Sciatic nerve (tissue), 2 donors: Measurements from ENCODE around the gene DMD. TPM values are rescaled to one million over a fixed set of nuclear protein-coding genes. Genes with fewer than 3 reads are reported as not detected.

Source experiments
- ATAC-seq: fragments of 200-7000 bp; cut with Tn5 transposase; one replicate; pipeline ENCODE4 v1.9.1; 2020; ENCODE audit warnings: mild to moderate bottlenecking, moderate library complexity
- DNase-seq: peaks from one replicate; pipeline ENCODE4 v3.0.0-alpha.2; 2020; ENCODE audit warnings: low spot score
- intact Hi-C: fragments of 100-400 bp; cut with DNase I; formaldehyde crosslinking; loops from one replicate; pipeline ENCODE4 v1.14.2; 2022
- total RNA-seq: library from RNA; stranded (reverse); fragmentation: NEBNext Ultra II Directional; extraction: Animal tissue kit (Norgen Biotek cat#: 25700); gene quantifications from one replicate; pipeline ENCODE4 v1.2.1, GENCODE V29; 2021
- donor health status: DM: no; HTN: no; CAD: no.
- donor health status: DM: no; HTN: no; CAD: no.

Gene DMD
- total RNA-seq, 1 donor from 2014 or later, result 306 TPM

- DNase-seq (no peak), ATAC-seq (no peak)
- intact Hi-C loops, result no loop called here
These were observed 317.6 kb downstream of the DMD start for GRCh38 chrX:32893751-32894150.

GRCh38 chrX:32877592-32877991 lies 333.8 kb downstream of the DMD start:
- intact Hi-C loops, result no loop called here
- ATAC-seq (no peak), DNase-seq (no peak)

- intact Hi-C loops, result no loop called here
- DNase-seq, result no peak
- ATAC-seq, result no peak
These were observed 336.5 kb downstream of the DMD start for GRCh38 chrX:32874839-32875238.

GRCh38 chrX:32873786-32874185 lies 337.6 kb downstream of the DMD start:
- DNase-seq (no peak), ATAC-seq (no peak)
- intact Hi-C loops, result no loop called here

- ATAC-seq, result peak; percentile 38
- intact Hi-C loops, result no loop called here
- DNase-seq, result no peak
These were observed 339.7 kb downstream of the DMD start for GRCh38 chrX:32871636-32872035.

GRCh38 chrX:32868524-32868895 lies 342.8 kb downstream of the DMD start:
- DNase-seq, result no peak
- ATAC-seq, result no peak
- intact Hi-C loops, result no loop called here

GRCh38 chrX:32867781-32868523 lies 343.4 kb downstream of the DMD start:
- no peak for DNase-seq
- no peak for ATAC-seq
- intact Hi-C loops, result no loop called here

GRCh38 chrX:32852203-32852602 lies 359.1 kb downstream of the DMD start:
- no peak for DNase-seq
- no peak for ATAC-seq
- intact Hi-C loops, result no loop called here

GRCh38 chrX:32851556-32851955 lies 359.8 kb downstream of the DMD start:
- DNase-seq (no peak), ATAC-seq (no peak)
- intact Hi-C loops, result no loop called here

- DNase-seq (no peak), ATAC-seq (no peak)
- intact Hi-C loops, result no loop called here
These were observed 363.4 kb downstream of the DMD start for GRCh38 chrX:32847921-32848320.

- ATAC-seq (no peak), DNase-seq (no peak)
- intact Hi-C loops, result no loop called here
These were observed 369.3 kb downstream of the DMD start for GRCh38 chrX:32842053-32842452.

GRCh38 chrX:32839781-32840180 lies 371.6 kb downstream of the DMD start:
- DNase-seq (no peak), ATAC-seq (no peak)
- intact Hi-C loops, result no loop called here

GRCh38 chrX:32825009-32825408 lies 386.3 kb downstream of the DMD start:
- no peak for DNase-seq
- intact Hi-C loops, result no loop called here
- ATAC-seq, result no peak

- intact Hi-C loops, result loop anchor here (5.0 kb wide), 1 partner anchor 1392 kb away; no protein-coding TSS in a partner anchor
- ATAC-seq, result no peak
- DNase-seq, result no peak
These were observed 407.3 kb downstream of the DMD start for GRCh38 chrX:32804034-32804433.

GRCh38 chrX:32798990-32799389 lies 412.4 kb downstream of the DMD start:
- intact Hi-C loops, result no loop called here
- ATAC-seq (no peak), DNase-seq (no peak)

GRCh38 chrX:32788936-32789335 lies 422.4 kb downstream of the DMD start:
- ATAC-seq (no peak), DNase-seq (no peak)
- intact Hi-C loops, result no loop called here

- intact Hi-C loops, result no loop called here
- no peak for ATAC-seq
- DNase-seq, result no peak
These were observed 431.2 kb downstream of the DMD start for GRCh38 chrX:32780109-32780508.

- ATAC-seq (no peak), DNase-seq (no peak)
- intact Hi-C loops, result no loop called here
These were observed 432.4 kb downstream of the DMD start for GRCh38 chrX:32778965-32779364.

- DNase-seq (no peak), ATAC-seq (no peak)
- intact Hi-C loops, result no loop called here
These were observed 436.4 kb downstream of the DMD start for GRCh38 chrX:32774966-32775365.

- intact Hi-C loops, result no loop called here
- ATAC-seq (no peak), DNase-seq (no peak)
These were observed 462.3 kb downstream of the DMD start for GRCh38 chrX:32749070-32749469.

GRCh38 chrX:32745323-32745722 lies 466.0 kb downstream of the DMD start:
- DNase-seq (no peak), ATAC-seq (no peak)
- intact Hi-C loops, result no loop called here
